HepG2 (cell line): ENCODE measurements around the gene ACSL3. TPM values are rescaled to one million over a fixed set of nuclear protein-coding genes. Genes with fewer than 3 reads are reported as not detected.

Experiments
- ARID2 ChIP-seq: sonication (generic); formaldehyde crosslinking; IDR thresholded peaks from 2 replicates; pipeline ENCODE4 v1.8.1; 2022; ENCODE audit warnings: mild to moderate bottlenecking, missing genetic modification reagents, borderline replicate concordance
- CHCHD3 ChIP-seq: sonication (generic); formaldehyde crosslinking; IDR thresholded peaks from 2 replicates; pipeline ENCODE4 v1.8.0; 2022; ENCODE audit warnings: mild to moderate bottlenecking, missing genetic modification reagents, moderate library complexity
- CHD2 ChIP-seq: IDR thresholded peaks from 2 replicates; pipeline ENCODE4 v1.6.1; 2011; ENCODE audit warnings: low read depth, low read length, improper control_type of control experiment
- HNF4A ChIP-seq: sonication (generic); formaldehyde crosslinking; IDR thresholded peaks from 2 replicates; pipeline ENCODE4 v1.4.0; 2020; ENCODE audit warnings: missing genetic modification reagents
- HNRNPUL1 ChIP-seq: fragments of 200-400 bp; formaldehyde crosslinking; IDR thresholded peaks from 2 replicates; pipeline ENCODE4 v1.6.1; 2017; ENCODE audit warnings: low read depth, mild to moderate bottlenecking, low read length, moderate library complexity
- MAFF ChIP-seq: IDR thresholded peaks from 2 replicates; pipeline ENCODE4 v1.6.1; 2011; ENCODE audit warnings: low read depth, low read length, improper control_type of control experiment
- RBM22 ChIP-seq: fragments of 200-400 bp; formaldehyde crosslinking; optimal IDR thresholded peaks from 2 replicates; pipeline ENCODE3; 2017; ENCODE audit warnings: mild to moderate bottlenecking, low read length, moderate library complexity
- SMYD3 ChIP-seq: sonication (generic); formaldehyde crosslinking; IDR thresholded peaks from 2 replicates; pipeline ENCODE4 v1.8.1; 2023; ENCODE audit warnings: mild to moderate bottlenecking, missing genetic modification reagents
- TFDP1 ChIP-seq: IDR thresholded peaks from 2 replicates; pipeline ENCODE4 v1.6.1; 2016; ENCODE audit warnings: missing compliant biosample characterization, missing genetic modification reagents, borderline replicate concordance
- THAP9 ChIP-seq: sonication (generic); formaldehyde crosslinking; IDR thresholded peaks from 2 replicates; pipeline ENCODE4; 2020; ENCODE audit warnings: missing genetic modification reagents, mild to moderate bottlenecking, borderline replicate concordance
- TIGD3 ChIP-seq: sonication (generic); formaldehyde crosslinking; IDR thresholded peaks from 2 replicates; pipeline ENCODE4 v1.5.1; 2020; ENCODE audit warnings: mild to moderate bottlenecking, missing genetic modification reagents, borderline replicate concordance
- ZNF230 ChIP-seq: sonication (generic); formaldehyde crosslinking; IDR thresholded peaks from 2 replicates; pipeline ENCODE4 v1.4.0; 2020; ENCODE audit warnings: mild to moderate bottlenecking, missing genetic modification reagents
- ZNF253 ChIP-seq: sonication (generic); formaldehyde crosslinking; IDR thresholded peaks from 2 replicates; pipeline ENCODE4 v1.8.0; 2022; ENCODE audit warnings: mild to moderate bottlenecking, missing genetic modification reagents, borderline replicate concordance
- polyA plus RNA-seq, 8 experiments: library from polyadenylated mRNA; depleted of rRNA in 3 of 8; stranded (reverse) in 7 of 8; unstranded in 1 of 8; fragments of >200 nt; fragmentation: Illumina TruSeq in 4 of 8; extraction: Trizol in 4 of 8; gene quantifications; 2 replicates each; pipeline versions ENCODE4 v1.2.1 to v1.2.3, GENCODE V29; 2011 to 2016; ENCODE audit warnings: low read depth in 4 of 8, missing spikeins in 1 of 8, mixed read lengths in 1 of 8; ENCODE audit not compliant: insufficient read depth in 1 of 8
- total RNA-seq, 5 experiments: library from RNA; depleted of rRNA; stranded (reverse); fragments of >200 nt; fragmentation: Illumina TruSeq; extraction: Trizol; gene quantifications; 2 replicates each; pipeline ENCODE4 v1.2.3, GENCODE V29; 2016; ENCODE audit warnings: low read depth in 1 of 5
- TF ChIP-seq, protein P1 (sequence below): sonication (generic); formaldehyde crosslinking; IDR thresholded peaks from 2 replicates; pipeline ENCODE4 v1.5.1; 2020; ENCODE audit warnings: missing genetic modification reagents, mild to moderate bottlenecking, borderline replicate concordance

Gene ACSL3
- total and polyA plus RNA-seq, 2 of the 13 experiments (the other 11 are each of a cell fraction or from before 2014, with no cell fraction given): 305 to 365 TPM

DNA sequence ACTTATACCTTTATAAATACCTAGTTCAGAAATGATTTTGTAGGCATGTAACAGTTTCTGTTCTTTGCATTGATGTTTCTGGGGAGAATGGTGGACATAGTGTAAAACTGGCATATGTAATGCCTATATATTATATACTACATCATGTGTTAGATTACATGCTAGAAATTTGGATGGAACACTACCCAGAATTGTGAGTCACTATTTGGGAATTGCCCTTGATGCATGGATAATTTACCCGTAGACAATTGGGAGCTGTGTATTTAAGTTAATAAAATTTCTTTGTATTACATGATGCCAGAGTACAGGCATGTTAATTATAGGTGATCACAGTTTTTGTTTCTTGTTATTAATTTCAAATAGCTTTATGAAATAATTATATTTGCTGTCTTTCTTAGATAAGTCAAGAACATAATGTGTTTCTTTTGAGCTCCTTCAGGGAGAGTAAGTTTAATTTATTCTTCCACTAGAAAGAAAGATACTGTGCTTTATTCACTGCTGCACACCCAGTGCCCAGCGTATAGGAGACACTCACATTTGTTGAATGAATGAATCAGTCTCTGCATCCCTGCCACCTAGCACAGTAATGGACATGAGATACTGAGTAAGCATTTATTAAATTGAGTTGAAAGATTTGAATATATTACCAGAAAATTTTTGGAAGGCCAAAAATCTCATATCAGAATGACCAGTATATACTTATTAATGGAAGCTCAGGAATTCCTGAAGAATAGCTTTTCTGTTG is 16.9 kb downstream of the ACSL3 start (continued):
- TF ChIP-seq CHD2: no peak
- no peak for TF ChIP-seq HNRNPUL1
- TF ChIP-seq HNF4A (CRISPR knock-in tag): no peak
- no peak for TF ChIP-seq ARID2 (CRISPR knock-in tag)
- TF ChIP-seq MAFF: peak; percentile 38
- TF ChIP-seq CHCHD3: no peak
- TF ChIP-seq ZNF230: no peak
- peak; percentile 75; the same call in 1 of the 2 replicates for TF ChIP-seq SMYD3 (CRISPR knock-in tag)
- no peak for TF ChIP-seq THAP9 (CRISPR knock-in tag)
- TF ChIP-seq TFDP1 (CRISPR knock-in tag): no peak
- TF ChIP-seq, protein P1, sequence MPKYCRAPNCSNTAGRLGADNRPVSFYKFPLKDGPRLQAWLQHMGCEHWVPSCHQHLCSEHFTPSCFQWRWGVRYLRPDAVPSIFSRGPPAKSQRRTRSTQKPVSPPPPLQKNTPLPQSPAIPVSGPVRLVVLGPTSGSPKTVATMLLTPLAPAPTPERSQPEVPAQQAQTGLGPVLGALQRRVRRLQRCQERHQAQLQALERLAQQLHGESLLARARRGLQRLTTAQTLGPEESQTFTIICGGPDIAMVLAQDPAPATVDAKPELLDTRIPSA (CRISPR knock-in tag): no peak
- no peak for TF ChIP-seq TIGD3 (CRISPR knock-in tag)
- TF ChIP-seq RBM22: no peak
- no peak for TF ChIP-seq ZNF253 (CRISPR knock-in tag)
